Adipose tissue (tissue), 3 donors: ENCODE measurements around the gene SLC2A4RG. TPM values are rescaled to one million over a fixed set of nuclear protein-coding genes. Genes with fewer than 3 reads are reported as not detected.

Experiments used
- H3K27ac ChIP-seq: one replicate; pipeline ENCODE4 v1.5.1; 2013; ENCODE audit warnings: low read depth, low read length
- WGBS, 3 donors: extraction: QIAGEN DNeasy Blood & Tissue Kit; methylation state at CpG; one replicate each; pipeline ENCODE4 v1.1.7; 2013; 5-methylcytosine and 5-hydroxymethylcytosine counted together
- polyA plus RNA-seq, 3 donors: library from polyadenylated mRNA; stranded (reverse); fragments of 200-250 nt; gene quantifications; one replicate each; pipeline ENCODE4 v1.2.3, GENCODE V29; 2013
- donor health status: healthy with polysubstance abuse.
- donor health status: Bipolar disorder and iron deficiency.
- donor health status: healthy.

The SLC2A4RG gene
- polyA plus RNA-seq, 3 donors, result 28.3 to 137 (median 72.8) TPM

GRCh38 chr20:63782521-63782971 lies 43.0 kb downstream of the SLC2A4RG start:
- 81 to 90% (median 89%) methylated on average over 12 of the region's 12 CpGs for WGBS, 3 donors
- no peak overlapping the region for H3K27ac ChIP-seq

GRCh38 chr20:63783970-63784369 lies 44.4 kb downstream of the SLC2A4RG start:
- 77 to 86% (median 84%) methylated on average over 15 to 16 of the region's 16 CpGs for WGBS, 3 donors
- H3K27ac ChIP-seq, result no peak overlapping the region

GRCh38 chr20:63785691-63786131 lies 46.1 kb downstream of the SLC2A4RG start:
- WGBS, 3 donors, result 63 to 74% (median 71%) methylated on average over 14 of the region's 14 CpGs
- H3K27ac ChIP-seq, result no peak overlapping the region

GRCh38 chr20:63787302-63787701 lies 47.7 kb downstream of the SLC2A4RG start:
- H3K27ac ChIP-seq, result no peak overlapping the region
- WGBS, 3 donors, result 87 to 93% (median 90%) methylated on average over 11 of the region's 11 CpGs

- no peak overlapping the region for H3K27ac ChIP-seq
- WGBS, 3 donors, result 73 to 83% (median 78%) methylated on average over 16 of the region's 16 CpGs
These were observed 48.2 kb downstream of the SLC2A4RG start for GRCh38 chr20:63787749-63788148.

- H3K27ac ChIP-seq, result no peak overlapping the region
These were observed 50.4 kb downstream of the SLC2A4RG start for GRCh38 chr20:63789836-63790571.

GRCh38 chr20:63790572-63791168 lies 51.1 kb downstream of the SLC2A4RG start:
- 89 to 94% (median 92%) methylated on average over 37 of the region's 37 CpGs for WGBS, 3 donors

More at GRCh38 chr20:63789836-63790571, 50.4 kb downstream of the SLC2A4RG start:
- WGBS, 3 donors, result 88 to 92% (median 91%) methylated on average over 57 of the region's 57 CpGs

GRCh38 chr20:63791497-63792156 lies 52.1 kb downstream of the SLC2A4RG start:
- 44 to 60% (median 55%) methylated on average over 23 of the region's 23 CpGs for WGBS, 3 donors
- no peak overlapping the region for H3K27ac ChIP-seq

More at GRCh38 chr20:63790572-63791168, 51.1 kb downstream of the SLC2A4RG start:
- H3K27ac ChIP-seq, result no peak overlapping the region

- no peak overlapping the region for H3K27ac ChIP-seq
- WGBS, 3 donors, result 60 to 72% (median 70%) methylated on average over 20 of the region's 20 CpGs
These were observed 53.3 kb downstream of the SLC2A4RG start for GRCh38 chr20:63792866-63793265.

Other genes with a start within 250 kb of the SLC2A4RG start
- gene EEF1A2, start 240.7 kb upstream of the SLC2A4RG start, polyA plus RNA-seq, result 10 to 100 TPM in 1 of 3 donors, 1 to 10 TPM in 2; 1.2 to 24.4 (median 3.2) TPM
- 100 to 1,000 TPM; 195 to 215 (median 203) TPM for gene PPDPF, start 219.0 kb upstream of the SLC2A4RG start, polyA plus RNA-seq
- 1 to 10 TPM in 2 of 3 donors, not detected in 1; 1.6 to 3.6 TPM for gene PTK6, start 202.4 kb upstream of the SLC2A4RG start, polyA plus RNA-seq
- under 1 TPM in 1 of 3 donors, not detected in 2; 0.06 TPM for gene SRMS, start 192.0 kb upstream of the SLC2A4RG start, polyA plus RNA-seq
- gene FNDC11, start 185.6 kb upstream of the SLC2A4RG start, polyA plus RNA-seq, result 1 to 10 TPM in 1 of 3 donors, under 1 TPM in 2; 0.17 to 1.0 (median 0.36) TPM
- gene HELZ2, start 165.5 kb upstream of the SLC2A4RG start, polyA plus RNA-seq, result 10 to 100 TPM; 11.3 to 22.0 (median 13.3) TPM
- 1 to 10 TPM; 6.9 to 9.6 (median 7.5) TPM for gene GMEB2, start 112.7 kb upstream of the SLC2A4RG start, polyA plus RNA-seq
- 10 to 100 TPM; 10.6 to 16.9 (median 12.6) TPM for gene STMN3, start 86.4 kb upstream of the SLC2A4RG start, polyA plus RNA-seq
- 10 to 100 TPM in 2 of 3 donors, 1 to 10 TPM in 1; 7.3 to 16.1 (median 11.8) TPM for gene RTEL1, start 81.5 kb upstream of the SLC2A4RG start, polyA plus RNA-seq
- gene TNFRSF6B, start 43.1 kb upstream of the SLC2A4RG start, polyA plus RNA-seq, result 10 to 100 TPM in 1 of 3 donors, 1 to 10 TPM in 2; 7.4 to 92.8 (median 9.3) TPM
- 10 to 100 TPM; 26.9 to 50.8 (median 40.9) TPM for gene ARFRP1, start 31.8 kb upstream of the SLC2A4RG start, polyA plus RNA-seq
- gene ZGPAT, start 31.7 kb upstream of the SLC2A4RG start, polyA plus RNA-seq, result 10 to 100 TPM; 13.2 to 33.0 (median 30.7) TPM
- gene LIME1, start 3.1 kb upstream of the SLC2A4RG start, polyA plus RNA-seq, result 10 to 100 TPM in 2 of 3 donors, 1 to 10 TPM in 1; 5.2 to 16.7 (median 10.7) TPM
- gene ZBTB46, start 91.5 kb downstream of the SLC2A4RG start, polyA plus RNA-seq, result 1 to 10 TPM; 1.8 to 8.2 (median 6.1) TPM
- 1 to 10 TPM in 1 of 3 donors, under 1 TPM in 1, not detected in 1; 0.72 to 1.2 TPM for gene ABHD16B, start 121.7 kb downstream of the SLC2A4RG start, polyA plus RNA-seq
- 100 to 1,000 TPM in 1 of 3 donors, 10 to 100 TPM in 2; 34.8 to 109 (median 88.8) TPM for gene TPD52L2, start 125.5 kb downstream of the SLC2A4RG start, polyA plus RNA-seq
- gene DNAJC5, start 155.3 kb downstream of the SLC2A4RG start, polyA plus RNA-seq, result 10 to 100 TPM; 19.0 to 22.9 (median 21.1) TPM
- 10 to 100 TPM; 28.9 to 44.6 (median 33.1) TPM for gene UCKL1, start 216.6 kb downstream of the SLC2A4RG start, polyA plus RNA-seq
- gene ZNF512B, start 230.2 kb downstream of the SLC2A4RG start, polyA plus RNA-seq, result 10 to 100 TPM in 1 of 3 donors, 1 to 10 TPM in 2; 7.4 to 10.2 (median 9.1) TPM
- gene SAMD10, start 239.9 kb downstream of the SLC2A4RG start, polyA plus RNA-seq, result 1 to 10 TPM; 2.0 to 2.7 (median 2.6) TPM
- 10 to 100 TPM; 28.9 to 37.2 (median 34.1) TPM for gene PRPF6, start 241.4 kb downstream of the SLC2A4RG start, polyA plus RNA-seq